SU-DHL-6 (cell line): Measurements from ENCODE around the gene LVRN.

Experiments
- H2AFZ ChIP-seq: fragments of 200-600 bp; sonication (generic); 2 replicates; pipeline ENCODE4 v1.6.1; 2014; ENCODE audit warnings: low read depth, mild to moderate bottlenecking, moderate library complexity, mixed read lengths, antibody characterized with exemption, low read length; ENCODE audit not compliant: severe bottlenecking
- H3F3A ChIP-seq: fragments of 200-600 bp; shearing (Covaris generic); 2 replicates; pipeline ENCODE4 v1.6.0; 2016; ENCODE audit warnings: antibody characterized with exemption, mild to moderate bottlenecking; ENCODE audit not compliant: insufficient read depth
- H3K27ac ChIP-seq: fragments of 200-600 bp; sonication (generic); 2 replicates; pipeline ENCODE4 v1.5.1; 2016; ENCODE audit warnings: low read depth, mild to moderate bottlenecking, low read length, moderate library complexity, mixed read lengths
- H3K27me3 ChIP-seq: fragments of 200-600 bp; sonication (generic), shearing (Covaris generic); 2 replicates; pipeline ENCODE4 v1.6.0; 2014; ENCODE audit warnings: mild to moderate bottlenecking, low read length
- H3K36me3 ChIP-seq: fragments of 200-600 bp; sonication (generic); 2 replicates; pipeline ENCODE4 v1.6.1; 2014; ENCODE audit warnings: mild to moderate bottlenecking, low read length, mixed read lengths
- H3K4me2 ChIP-seq: fragments of 300-600, 200-600 bp; shearing (Covaris generic), sonication (generic); 2 replicates; pipeline ENCODE4 v1.6.0; 2014; ENCODE audit warnings: low read length, low read depth, mild to moderate bottlenecking; ENCODE audit not compliant: poor library complexity, severe bottlenecking
- H3K4me3 ChIP-seq: fragments of 200-600 bp; sonication (generic); 2 replicates; pipeline ENCODE4 v1.5.1; 2014; ENCODE audit warnings: antibody characterized with exemption, low read length, mild to moderate bottlenecking, mixed read lengths; ENCODE audit not compliant: insufficient read depth, poor library complexity, severe bottlenecking
- H3K79me2 ChIP-seq: fragments of 200-600 bp; sonication (generic); 2 replicates; pipeline ENCODE4 v1.6.1; 2014; ENCODE audit warnings: mild to moderate bottlenecking, low read length, moderate library complexity; ENCODE audit not compliant: insufficient read depth
- H3K9ac ChIP-seq: fragments of 200-600 bp; sonication (generic); 2 replicates; pipeline ENCODE4 v1.7.0; 2014; ENCODE audit warnings: mild to moderate bottlenecking, low read length
- H3K9me2 ChIP-seq: fragments of 200-600 bp; sonication (generic); replicated peaks from 2 replicates; pipeline ENCODE4 v1.6.1; 2014; ENCODE audit warnings: low read length; ENCODE audit not compliant: insufficient read depth
- H3K9me3 ChIP-seq: fragments of 200-600 bp; sonication (generic); 2 replicates; pipeline ENCODE4 v1.6.1; 2014; ENCODE audit warnings: low read length, mixed read lengths; ENCODE audit not compliant: insufficient read depth
- H4K20me1 ChIP-seq: fragments of 200-600 bp; sonication (generic); 2 replicates; pipeline ENCODE4 v1.6.1; 2014; ENCODE audit warnings: low read depth, mild to moderate bottlenecking, antibody characterized with exemption, low read length, moderate library complexity, mixed read lengths
- EZH2phosphoT487 ChIP-seq: fragments of 200-600 bp; sonication (generic), shearing (Covaris generic); conservative IDR thresholded peaks from 2 replicates; pipeline ENCODE4 v1.6.1; 2018; ENCODE audit warnings: mild to moderate bottlenecking, antibody characterized with exemption, low read length, moderate library complexity, mixed read lengths
- TF ChIP-seq, protein P1 (sequence below): fragments of 200-600 bp; sonication (generic); IDR thresholded peaks from one replicate; pipeline ENCODE4 v1.5.1; 2017; ENCODE audit warnings: antibody characterized with exemption, mild to moderate bottlenecking, low read length, moderate library complexity; ENCODE audit not compliant: insufficient read depth, poor library complexity, severe bottlenecking

The LVRN gene

DNA sequence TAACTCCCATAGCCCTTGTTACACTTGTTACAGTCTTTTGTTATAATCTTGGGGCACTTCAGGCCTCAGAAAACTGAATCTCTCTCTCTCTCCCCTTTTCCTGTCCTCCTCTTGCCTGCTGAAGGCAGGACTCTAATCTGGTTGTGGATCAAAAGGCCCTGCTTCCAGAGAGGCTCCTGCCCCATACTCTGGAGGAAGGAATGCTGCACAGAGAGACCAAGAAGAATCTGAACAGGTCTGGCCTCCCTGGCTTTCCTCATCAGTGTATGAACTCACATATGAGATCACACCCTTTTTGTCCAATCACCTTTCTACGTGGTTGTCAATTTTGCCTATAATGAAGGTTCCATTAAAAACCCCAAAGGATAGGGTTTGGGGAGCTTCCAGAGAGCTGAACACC is 26.2 kb upstream of the LVRN start:
- Histone ChIP-seq H3K27ac (no peak overlapping the region), H3K9me3 (no peaks in the 10 kb centered on the region), H3K79me2 (no peaks in the 10 kb centered on the region), H3K36me3 (no peaks in the 10 kb centered on the region), H3K9me2 (no peaks in the 10 kb centered on the region), H4K20me1 (no peaks in the 10 kb centered on the region), H2AFZ (no peak overlapping the region), H3K4me3 (no peak overlapping the region), H3K4me2 (no peak overlapping the region), H3K27me3 (no peaks in the 10 kb centered on the region), H3F3A (no peaks in the 10 kb centered on the region), H3K9ac (no peak overlapping the region)
- TF ChIP-seq, protein P1, sequence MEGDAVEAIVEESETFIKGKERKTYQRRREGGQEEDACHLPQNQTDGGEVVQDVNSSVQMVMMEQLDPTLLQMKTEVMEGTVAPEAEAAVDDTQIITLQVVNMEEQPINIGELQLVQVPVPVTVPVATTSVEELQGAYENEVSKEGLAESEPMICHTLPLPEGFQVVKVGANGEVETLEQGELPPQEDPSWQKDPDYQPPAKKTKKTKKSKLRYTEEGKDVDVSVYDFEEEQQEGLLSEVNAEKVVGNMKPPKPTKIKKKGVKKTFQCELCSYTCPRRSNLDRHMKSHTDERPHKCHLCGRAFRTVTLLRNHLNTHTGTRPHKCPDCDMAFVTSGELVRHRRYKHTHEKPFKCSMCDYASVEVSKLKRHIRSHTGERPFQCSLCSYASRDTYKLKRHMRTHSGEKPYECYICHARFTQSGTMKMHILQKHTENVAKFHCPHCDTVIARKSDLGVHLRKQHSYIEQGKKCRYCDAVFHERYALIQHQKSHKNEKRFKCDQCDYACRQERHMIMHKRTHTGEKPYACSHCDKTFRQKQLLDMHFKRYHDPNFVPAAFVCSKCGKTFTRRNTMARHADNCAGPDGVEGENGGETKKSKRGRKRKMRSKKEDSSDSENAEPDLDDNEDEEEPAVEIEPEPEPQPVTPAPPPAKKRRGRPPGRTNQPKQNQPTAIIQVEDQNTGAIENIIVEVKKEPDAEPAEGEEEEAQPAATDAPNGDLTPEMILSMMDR = no peak
- no peak for TF ChIP-seq EZH2phosphoT487

DNA sequence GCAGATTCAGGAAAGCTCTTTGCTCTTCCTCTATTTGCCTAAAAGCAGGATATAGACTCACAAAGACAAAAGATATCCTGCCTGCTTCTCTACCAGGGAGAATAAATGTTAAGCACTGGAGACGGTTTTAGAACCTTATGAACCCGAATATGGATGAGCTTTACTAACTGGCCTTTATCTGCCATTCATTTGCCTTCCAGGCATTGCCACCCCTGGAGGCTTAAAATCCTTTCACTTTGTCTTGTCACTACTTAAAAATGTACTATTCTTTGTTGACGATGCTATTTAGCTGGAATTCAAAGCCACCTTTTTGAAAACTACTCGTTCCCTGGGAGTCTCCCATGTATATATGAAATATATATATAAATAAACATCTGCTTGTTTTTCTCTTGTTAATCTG is 23.2 kb upstream of the LVRN start:
- no peaks in the 10 kb centered on the region for H4K20me1 ChIP-seq
- H3K79me2 ChIP-seq = no peaks in the 10 kb centered on the region
- H3K36me3 ChIP-seq = no peaks in the 10 kb centered on the region
- H3K27me3 ChIP-seq = no peaks in the 10 kb centered on the region
- H3K27ac ChIP-seq = no peak overlapping the region
- TF ChIP-seq, protein P1 = no peak
- TF ChIP-seq EZH2phosphoT487 = no peak
- no peaks in the 10 kb centered on the region for H3K9me3 ChIP-seq
- no peaks in the 10 kb centered on the region for H3K9me2 ChIP-seq
- H3F3A ChIP-seq = no peaks in the 10 kb centered on the region
- no peak overlapping the region for H2AFZ ChIP-seq
- H3K4me2 ChIP-seq = no peak overlapping the region
- H3K9ac ChIP-seq = no peak overlapping the region
- H3K4me3 ChIP-seq = no peak overlapping the region

GRCh38 chr5:115940080-115940810 is 22.0 kb upstream of the LVRN start:
- no peak overlapping the region for H3K4me2 ChIP-seq
- no peak overlapping the region for H2AFZ ChIP-seq
- H4K20me1 ChIP-seq = no peaks in the 10 kb centered on the region
- no peak overlapping the region for H3K9ac ChIP-seq
- H3F3A ChIP-seq = no peaks in the 10 kb centered on the region
- no peak overlapping the region for H3K4me3 ChIP-seq
- H3K79me2 ChIP-seq = no peaks in the 10 kb centered on the region
- H3K36me3 ChIP-seq = no peaks in the 10 kb centered on the region
- H3K9me3 ChIP-seq = no peaks in the 10 kb centered on the region
- no peaks in the 10 kb centered on the region for H3K27me3 ChIP-seq
- TF ChIP-seq EZH2phosphoT487 = no peak
- TF ChIP-seq, protein P1 = no peak
- no peak overlapping the region for H3K27ac ChIP-seq
- H3K9me2 ChIP-seq = no peaks in the 10 kb centered on the region
